ENCODE data around the gene TPRG1L. TPM values are rescaled to one million over a fixed set of nuclear protein-coding genes. Genes with fewer than 3 reads are reported as not detected.

The TPRG1L gene
- total and polyA plus RNA-seq, 7 donors, result 34.9 to 105 (median 49.2) TPM

DNA sequence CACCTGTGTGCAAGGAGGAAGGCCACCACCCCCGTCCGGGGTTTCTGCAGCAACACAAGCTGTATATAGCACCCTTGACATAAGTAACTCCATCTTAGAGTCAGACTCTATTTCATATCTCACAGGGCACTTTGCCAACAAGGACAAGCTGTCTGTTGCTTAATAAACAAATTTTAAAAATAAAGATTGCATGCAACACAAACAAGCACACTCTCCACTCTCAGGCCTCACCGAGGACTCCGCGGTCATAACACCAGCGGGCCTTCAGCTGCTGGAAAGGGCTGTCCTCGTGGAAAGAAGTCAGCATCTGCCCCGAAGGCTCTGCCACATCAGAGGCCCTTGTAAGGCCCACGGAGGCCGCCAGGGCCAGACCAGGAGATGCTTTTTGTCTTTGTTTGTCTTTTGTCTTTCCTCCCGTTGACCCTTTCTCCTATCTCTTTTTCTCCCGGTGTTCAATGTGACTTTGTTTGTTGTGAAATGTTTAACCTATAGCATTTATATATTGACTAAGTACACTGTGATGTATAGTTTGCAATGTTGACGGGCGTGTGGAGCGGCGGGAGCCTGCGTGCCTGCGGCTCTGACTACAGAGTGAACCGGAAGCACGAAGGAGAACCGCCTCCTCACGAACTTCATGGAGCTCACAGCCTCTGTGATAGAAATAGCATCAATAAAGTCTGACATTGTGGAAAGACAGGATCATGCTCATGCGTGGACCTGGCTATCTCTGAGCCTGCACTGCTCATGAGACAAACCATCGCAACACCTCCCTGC lies 37.6 kb upstream of the TPRG1L start:
- no peaks in the 10 kb centered on the region for H3K9me3 ChIP-seq
- peaks cover 0 to 9% (median 0%) of the 10 kb centered on the region in 3 donors for H3K27me3 ChIP-seq
- no peaks in the 10 kb centered on the region for H3K4me1 ChIP-seq
- WGBS, 2 donors, result 44 to 73% methylated on average over 24 of the region's 24 CpGs
- no peaks in the 10 kb centered on the region for H3K36me3 ChIP-seq
- DNase-seq, result no peak
- TF ChIP-seq, protein P1, sequence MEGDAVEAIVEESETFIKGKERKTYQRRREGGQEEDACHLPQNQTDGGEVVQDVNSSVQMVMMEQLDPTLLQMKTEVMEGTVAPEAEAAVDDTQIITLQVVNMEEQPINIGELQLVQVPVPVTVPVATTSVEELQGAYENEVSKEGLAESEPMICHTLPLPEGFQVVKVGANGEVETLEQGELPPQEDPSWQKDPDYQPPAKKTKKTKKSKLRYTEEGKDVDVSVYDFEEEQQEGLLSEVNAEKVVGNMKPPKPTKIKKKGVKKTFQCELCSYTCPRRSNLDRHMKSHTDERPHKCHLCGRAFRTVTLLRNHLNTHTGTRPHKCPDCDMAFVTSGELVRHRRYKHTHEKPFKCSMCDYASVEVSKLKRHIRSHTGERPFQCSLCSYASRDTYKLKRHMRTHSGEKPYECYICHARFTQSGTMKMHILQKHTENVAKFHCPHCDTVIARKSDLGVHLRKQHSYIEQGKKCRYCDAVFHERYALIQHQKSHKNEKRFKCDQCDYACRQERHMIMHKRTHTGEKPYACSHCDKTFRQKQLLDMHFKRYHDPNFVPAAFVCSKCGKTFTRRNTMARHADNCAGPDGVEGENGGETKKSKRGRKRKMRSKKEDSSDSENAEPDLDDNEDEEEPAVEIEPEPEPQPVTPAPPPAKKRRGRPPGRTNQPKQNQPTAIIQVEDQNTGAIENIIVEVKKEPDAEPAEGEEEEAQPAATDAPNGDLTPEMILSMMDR (IDR thresholded peaks at IDR 0.05), result no peak
- TF ChIP-seq EP300 (IDR thresholded peaks at IDR 0.05) (no peak), POLR2AphosphoS5 (IDR thresholded peaks at IDR 0.05) (no peak), POLR2A (IDR thresholded peaks at IDR 0.05) (no peak)
- H3K4me3 ChIP-seq, result no peak overlapping the region
- H3K27ac ChIP-seq, result no peak overlapping the region
- intact Hi-C loops (cut with DNase I), result no loop called here

DNA sequence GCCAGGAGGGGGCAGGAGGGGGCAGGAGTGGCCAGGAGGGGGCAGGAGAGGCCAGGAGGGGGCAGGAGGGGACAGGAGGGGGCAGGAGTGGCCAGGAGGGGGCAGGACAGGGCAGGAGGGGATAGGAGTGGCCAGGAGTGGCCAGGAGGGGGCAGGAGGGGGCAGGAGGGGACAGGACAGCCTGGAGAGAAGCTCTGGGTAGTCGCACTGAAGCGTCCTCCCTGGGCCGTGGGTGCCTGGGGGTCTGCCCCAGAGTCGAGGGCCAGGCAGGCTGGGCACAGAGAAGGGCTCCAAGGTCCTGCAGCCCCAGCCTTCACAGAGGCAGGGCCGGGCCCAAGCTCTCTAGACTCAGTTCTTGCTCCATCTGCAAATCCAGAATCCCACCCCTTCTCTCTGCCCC lies 36.4 kb upstream of the TPRG1L start:
- Histone ChIP-seq H3K36me3 (no peaks in the 10 kb centered on the region), H3K4me1 (no peaks in the 10 kb centered on the region), H3K27me3 (no peaks in the 10 kb centered on the region), H3K9me3 (no peaks in the 10 kb centered on the region), H3K4me3 (no peak overlapping the region), H3K27ac (no peak overlapping the region)
- TF ChIP-seq EP300 (IDR thresholded peaks at IDR 0.05) (no peak), POLR2AphosphoS5 (IDR thresholded peaks at IDR 0.05) (no peak), POLR2A (IDR thresholded peaks at IDR 0.05) (no peak)
- TF ChIP-seq, protein P1 (IDR thresholded peaks at IDR 0.05), result no peak
- 74 to 94% methylated on average over 5 of the region's 5 CpGs for WGBS, 2 donors
- intact Hi-C loops (cut with DNase I), result no loop called here
- DNase-seq, result no peak

DNA sequence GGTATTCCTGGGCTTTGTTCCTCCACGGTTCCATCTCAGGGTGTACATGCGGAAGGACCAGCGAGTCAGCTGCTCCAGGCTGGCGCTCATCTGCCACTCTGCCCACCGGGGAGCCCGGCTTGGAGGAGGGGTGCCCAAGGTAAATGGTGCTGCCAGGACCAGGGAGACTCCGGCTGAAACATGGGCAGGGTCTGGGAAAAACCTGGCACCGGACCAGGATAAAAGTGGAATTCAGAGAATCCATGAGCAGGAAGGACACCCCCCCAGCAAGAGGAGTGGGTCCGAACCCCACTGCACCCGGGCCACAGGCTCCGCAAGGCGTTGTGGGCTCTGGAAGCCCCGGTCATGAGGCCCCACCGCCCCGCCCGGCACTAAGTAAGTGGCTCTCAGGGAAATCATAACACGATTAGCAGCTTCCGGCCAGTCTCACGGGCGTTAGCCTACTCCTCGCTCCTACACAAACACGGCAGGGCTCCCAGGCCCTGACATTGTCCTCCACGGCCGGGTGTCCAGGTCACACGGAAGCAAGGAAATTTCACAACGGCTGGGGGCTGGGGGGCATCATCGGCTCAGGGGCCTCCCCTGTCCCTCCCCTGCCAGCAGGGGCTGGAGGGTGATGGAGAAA lies 34.6 kb upstream of the TPRG1L start:
- Histone ChIP-seq H3K27ac (no peak overlapping the region), H3K36me3 (no peaks in the 10 kb centered on the region), H3K4me1 (no peaks in the 10 kb centered on the region), H3K27me3 (no peaks in the 10 kb centered on the region), H3K4me3 (no peak overlapping the region), H3K9me3 (no peaks in the 10 kb centered on the region)
- TF ChIP-seq EP300 (IDR thresholded peaks at IDR 0.05) (no peak), POLR2AphosphoS5 (IDR thresholded peaks at IDR 0.05) (no peak), POLR2A (IDR thresholded peaks at IDR 0.05) (no peak)
- TF ChIP-seq, protein P1 (IDR thresholded peaks at IDR 0.05), result no peak
- 35 to 66% methylated on average over 27 of the region's 27 CpGs for WGBS, 2 donors
- DNase-seq, result no peak
- intact Hi-C loops (cut with DNase I), result no loop called here

DNA sequence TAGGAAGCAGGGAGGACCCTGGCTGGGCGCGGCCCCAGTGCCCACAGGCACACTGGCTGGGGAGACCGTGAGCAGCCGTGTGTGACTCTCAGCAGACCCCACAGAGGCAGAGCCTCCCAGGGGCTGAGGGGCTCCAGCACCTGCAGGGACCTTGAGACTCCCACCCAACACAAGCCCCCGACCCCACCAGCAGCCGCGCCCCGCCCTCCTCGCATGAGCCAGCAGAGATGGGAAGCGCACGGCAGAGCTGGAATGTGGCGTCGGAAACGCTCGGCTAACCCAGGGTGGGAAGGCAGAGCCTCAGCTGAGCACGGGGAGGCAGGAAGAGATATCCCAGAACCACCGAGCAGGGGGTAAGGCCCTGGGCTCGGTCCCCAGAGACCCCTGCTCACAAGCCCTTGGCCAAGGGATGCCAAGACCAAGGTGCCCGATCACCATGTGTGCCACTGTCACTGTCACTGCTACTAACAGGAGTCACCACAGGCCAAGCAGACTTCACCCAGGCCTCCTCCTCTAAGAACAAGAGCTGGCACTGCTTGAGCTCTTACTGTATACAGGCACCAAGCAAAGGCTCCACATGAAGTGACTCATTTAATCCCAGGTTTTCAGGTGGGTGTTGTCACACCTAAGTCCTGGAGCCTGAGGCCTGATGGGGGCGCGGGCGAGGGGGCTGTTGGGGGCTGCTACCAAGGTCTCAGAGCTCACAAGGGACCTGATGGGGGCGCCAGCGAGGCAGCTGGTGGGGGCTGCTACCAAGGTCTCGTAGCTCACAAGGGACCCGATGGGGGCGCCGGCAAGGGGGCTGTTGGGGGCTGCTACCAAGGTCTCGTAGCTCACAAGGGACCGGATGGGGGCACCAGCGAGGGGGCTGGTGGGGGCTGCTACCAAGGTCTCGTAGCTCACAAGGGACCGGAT lies 33.6 kb upstream of the TPRG1L start:
- intact Hi-C loops (cut with DNase I), result no loop called here

More for the DNA sequence above, 33.6 kb upstream of the TPRG1L start:
- Histone ChIP-seq H3K36me3 (no peaks in the 10 kb centered on the region), H3K27me3 (no peaks in the 10 kb centered on the region), H3K27ac (no peak overlapping the region), H3K4me3 (no peak overlapping the region), H3K9me3 (no peaks in the 10 kb centered on the region), H3K4me1 (no peaks in the 10 kb centered on the region)
- 74 to 86% methylated on average over 33 of the region's 33 CpGs for WGBS, 2 donors
- TF ChIP-seq POLR2A (IDR thresholded peaks at IDR 0.05) (no peak), EP300 (IDR thresholded peaks at IDR 0.05) (no peak), POLR2AphosphoS5 (IDR thresholded peaks at IDR 0.05) (no peak)
- TF ChIP-seq, protein P1 (IDR thresholded peaks at IDR 0.05), result no peak
- DNase-seq, result no peak

Data from sigmoid colon (tissue), 7 donors.